Testis (tissue), 3 donors: ENCODE measurements around the gene SYT1. TPM values are rescaled to one million over a fixed set of nuclear protein-coding genes. Genes with fewer than 3 reads are reported as not detected.

Experiments used
- DNase-seq: peaks from one replicate; pipeline ENCODE4 v3.0.0-alpha.2; 2019
- H3K27ac ChIP-seq, 2 donors: fragments of 200-600 bp; sonication (generic); one replicate each; pipeline ENCODE4 v1.5.1; 2019
- H3K27me3 ChIP-seq: fragments of 200-600 bp; sonication (generic); one replicate; pipeline ENCODE4 v1.5.1; 2019
- H3K36me3 ChIP-seq: fragments of 200-600 bp; sonication (generic); one replicate; pipeline ENCODE4 v1.5.1; 2017; ENCODE audit warnings: low read depth; ENCODE audit errors: missing control alignments
- H3K4me1 ChIP-seq: fragments of 200-600 bp; sonication (generic); one replicate; pipeline ENCODE4 v1.5.1; 2019
- H3K4me3 ChIP-seq, 2 donors: fragments of 200-600 bp; sonication (generic); one replicate each; pipeline ENCODE4 v1.5.1; 2017 to 2019
- H3K9me3 ChIP-seq: fragments of 200-600 bp; sonication (generic); one replicate; pipeline ENCODE4 v1.5.1; 2017
- CTCF ChIP-seq, 3 experiments: fragments of 450-650 bp in 2 of 3; fragments of 200-600 bp in 1 of 3; sonication (generic) in 1 of 3; IDR thresholded peaks; one replicate each; pipeline ENCODE4 v1.5.1; 2016 to 2019; ENCODE audit warnings: antibody characterized with exemption in 3 of 3, mild to moderate bottlenecking in 2 of 3, moderate library complexity in 1 of 3
- POLR2A ChIP-seq: fragments of 450-650 bp; IDR thresholded peaks from one replicate; pipeline ENCODE4 v1.6.1; 2017; ENCODE audit warnings: antibody characterized with exemption, mild to moderate bottlenecking, moderate library complexity
- WGBS, 2 donors: methylation state at CpG; one replicate each; pipeline ENCODE4 v1.1.5; 2018; 5-methylcytosine and 5-hydroxymethylcytosine counted together
- intact Hi-C: fragments of 100-400 bp; cut with DNase I; formaldehyde crosslinking; loops from one replicate; pipeline ENCODE4 v1.15.1; 2023; ENCODE audit warnings: low total_unique reads
- polyA plus RNA-seq: library from polyadenylated mRNA; stranded (reverse); fragments of 350-450 nt; fragmentation: Illumina TruSeq; extraction: RNeasy Lipid Tissue Mini Kit (QIAGEN cat#74804); gene quantifications from one replicate; pipeline ENCODE4 v1.2.3, GENCODE V29; 2014; ENCODE audit warnings: low read depth, low replicate concordance; ENCODE audit not compliant: insufficient read depth
- total RNA-seq, 2 donors: library from RNA; depleted of rRNA; stranded (reverse); fragments of >200 nt; gene quantifications; one replicate each; pipeline ENCODE4 v1.2.3, GENCODE V29; 2016

The SYT1 gene
- total and polyA plus RNA-seq, 3 donors from 2014 or later = 1.1 to 1.7 (median 1.3) TPM

GRCh38 chr12:79298506-79298905 lies 433.9 kb downstream of the SYT1 start:
- no peak for TF ChIP-seq CTCF (IDR thresholded peaks at IDR 0.05)
- no peak for TF ChIP-seq POLR2A
- no peak for DNase-seq
- intact Hi-C loops = no loop called here
- H3K4me3 ChIP-seq = no peak overlapping the region
- no peak overlapping the region for H3K27ac ChIP-seq
- no peaks in the 10 kb centered on the region for H3K9me3 ChIP-seq
- H3K36me3 ChIP-seq = no peaks in the 10 kb centered on the region
- no peaks in the 10 kb centered on the region for H3K27me3 ChIP-seq
- no peaks in the 10 kb centered on the region for H3K4me1 ChIP-seq

- Histone ChIP-seq H3K4me1 (no peaks in the 10 kb centered on the region), H3K36me3 (no peaks in the 10 kb centered on the region), H3K27me3 (no peaks in the 10 kb centered on the region), H3K9me3 (no peaks in the 10 kb centered on the region), H3K4me3 (no peak overlapping the region), H3K27ac (no peak overlapping the region)
- no peak for DNase-seq
- intact Hi-C loops = no loop called here
- TF ChIP-seq CTCF (IDR thresholded peaks at IDR 0.05) (no peak), POLR2A (no peak)
- WGBS, 2 donors = 68 to 74% methylated on average over 5 of the region's 5 CpGs
These were observed 435.0 kb downstream of the SYT1 start for GRCh38 chr12:79299447-79300198.

- no peaks in the 10 kb centered on the region for H3K4me1 ChIP-seq
- H3K36me3 ChIP-seq = no peaks in the 10 kb centered on the region
- intact Hi-C loops = no loop called here
- H3K27ac ChIP-seq = no peak overlapping the region
- DNase-seq = no peak
- H3K27me3 ChIP-seq = no peaks in the 10 kb centered on the region
- TF ChIP-seq POLR2A (no peak), CTCF (IDR thresholded peaks at IDR 0.05) (no peak)
- WGBS, 2 donors = 94 to 99% methylated on average over 5 of the region's 5 CpGs
- H3K9me3 ChIP-seq = no peaks in the 10 kb centered on the region
- no peak overlapping the region for H3K4me3 ChIP-seq
These were observed 435.6 kb downstream of the SYT1 start for GRCh38 chr12:79300199-79300568.

GRCh38 chr12:79301181-79301580 lies 436.6 kb downstream of the SYT1 start:
- H3K4me1 ChIP-seq = no peaks in the 10 kb centered on the region

More at GRCh38 chr12:79301181-79301580, 436.6 kb downstream of the SYT1 start:
- intact Hi-C loops = no loop called here
- Histone ChIP-seq H3K27me3 (no peaks in the 10 kb centered on the region), H3K36me3 (no peaks in the 10 kb centered on the region), H3K9me3 (no peaks in the 10 kb centered on the region), H3K27ac (no peak overlapping the region), H3K4me3 (no peak overlapping the region)
- TF ChIP-seq CTCF (IDR thresholded peaks at IDR 0.05) (no peak), POLR2A (no peak)
- 73 to 94% methylated on average over 3 of the region's 3 CpGs for WGBS, 2 donors
- no peak for DNase-seq
